ENCODE results near the gene SRSF4.

DNA sequence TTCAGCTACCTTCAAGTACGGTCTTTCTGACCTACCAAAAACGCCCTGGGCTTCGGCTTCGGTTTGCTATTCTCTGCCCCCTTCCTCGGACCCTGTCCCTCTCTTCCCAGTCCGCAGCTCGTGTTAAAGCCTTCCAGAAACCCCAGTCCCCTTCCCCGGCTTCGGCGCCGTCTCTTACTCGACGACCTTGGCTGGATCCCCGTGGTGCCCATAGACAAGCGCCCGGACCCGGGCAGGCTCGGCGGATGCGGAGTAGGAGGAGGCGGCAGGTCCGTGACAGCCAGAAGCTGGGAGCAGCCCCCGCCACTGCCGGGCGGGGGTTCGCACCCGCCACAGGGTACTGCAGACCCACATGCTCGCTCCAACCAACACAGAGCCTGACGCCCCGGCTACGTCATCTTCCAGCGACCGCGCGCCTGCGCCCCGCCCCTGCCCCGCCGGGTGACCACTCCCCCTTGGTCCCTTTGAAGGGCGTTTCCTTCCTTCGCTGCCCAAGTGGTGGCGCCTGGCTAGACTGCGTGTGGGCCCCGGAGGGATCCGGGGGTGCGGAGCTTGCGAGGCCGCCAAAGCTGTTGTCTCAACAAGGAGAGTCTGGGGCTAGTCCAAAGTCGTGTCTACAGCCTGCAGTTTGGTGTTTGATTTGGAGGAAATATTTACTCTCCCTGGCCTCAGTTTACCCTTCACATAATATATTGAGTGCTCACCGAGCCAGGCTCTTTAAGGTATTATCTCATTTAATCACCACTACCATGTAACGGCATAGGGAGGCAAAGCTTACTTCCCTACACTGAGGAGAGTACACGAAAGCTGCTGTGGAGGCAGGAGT is 49.1 kb upstream of the SRSF4 start, which contains the start of gene MECR:
- TF ChIP-seq, protein P1, sequence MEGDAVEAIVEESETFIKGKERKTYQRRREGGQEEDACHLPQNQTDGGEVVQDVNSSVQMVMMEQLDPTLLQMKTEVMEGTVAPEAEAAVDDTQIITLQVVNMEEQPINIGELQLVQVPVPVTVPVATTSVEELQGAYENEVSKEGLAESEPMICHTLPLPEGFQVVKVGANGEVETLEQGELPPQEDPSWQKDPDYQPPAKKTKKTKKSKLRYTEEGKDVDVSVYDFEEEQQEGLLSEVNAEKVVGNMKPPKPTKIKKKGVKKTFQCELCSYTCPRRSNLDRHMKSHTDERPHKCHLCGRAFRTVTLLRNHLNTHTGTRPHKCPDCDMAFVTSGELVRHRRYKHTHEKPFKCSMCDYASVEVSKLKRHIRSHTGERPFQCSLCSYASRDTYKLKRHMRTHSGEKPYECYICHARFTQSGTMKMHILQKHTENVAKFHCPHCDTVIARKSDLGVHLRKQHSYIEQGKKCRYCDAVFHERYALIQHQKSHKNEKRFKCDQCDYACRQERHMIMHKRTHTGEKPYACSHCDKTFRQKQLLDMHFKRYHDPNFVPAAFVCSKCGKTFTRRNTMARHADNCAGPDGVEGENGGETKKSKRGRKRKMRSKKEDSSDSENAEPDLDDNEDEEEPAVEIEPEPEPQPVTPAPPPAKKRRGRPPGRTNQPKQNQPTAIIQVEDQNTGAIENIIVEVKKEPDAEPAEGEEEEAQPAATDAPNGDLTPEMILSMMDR (IDR thresholded peaks at IDR 0.05; ENCODE audit: borderline replicate concordance, extremely low read depth, low read length, poor library complexity, severe bottlenecking) = peak; percentile 55
- TF ChIP-seq EZH2 (IDR thresholded peaks at IDR 0.05; ENCODE audit: borderline replicate concordance, low read depth, low read length, severe bottlenecking) = no peak

All from DND-41 (cell line).